ENCODE data around the gene VIM. TPM values are rescaled to one million over a fixed set of nuclear protein-coding genes. Genes with fewer than 3 reads are reported as not detected.

VIM gene
- total and polyA plus RNA-seq, 2 donors from 2014 or later = 403 to 1,044 TPM

DNA sequence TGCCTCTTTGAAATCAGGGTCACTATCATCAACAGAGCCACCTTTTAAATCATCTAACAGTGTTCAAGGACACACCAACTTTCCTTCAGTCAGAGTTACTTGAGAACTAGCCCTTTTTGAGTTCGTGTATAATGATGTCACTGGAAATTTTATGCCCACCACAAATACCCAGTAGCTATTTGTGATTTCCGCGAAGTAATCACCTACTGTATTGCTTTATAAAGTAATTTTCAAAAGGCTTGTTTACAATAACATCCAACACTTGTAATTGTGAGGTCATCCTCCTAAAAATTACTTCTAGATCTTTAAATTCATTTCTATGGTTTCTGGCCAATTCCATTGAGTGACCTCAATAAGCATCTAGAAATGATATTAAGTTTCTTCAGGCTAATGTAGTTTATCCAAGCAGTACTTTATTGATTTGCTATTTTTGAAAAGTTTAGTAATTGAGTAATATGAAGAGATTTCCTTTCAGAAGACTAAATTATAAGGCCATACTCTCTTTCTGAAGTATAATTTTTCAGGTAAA, 39.3 kb upstream of the VIM start:
- H3K27me3 ChIP-seq (ENCODE audit: control insufficient read depth, insufficient read depth, low read length) = no peaks in the 10 kb centered on the region
- no peak overlapping the region for H3K4me3 ChIP-seq (ENCODE audit: low read length in 3 of 3)
- H3K36me3 ChIP-seq (ENCODE audit: control insufficient read depth in 2 of 3, insufficient read depth in 3 of 3, low read length in 3 of 3) = no peaks in the 10 kb centered on the region
- DNase-seq (no peak), FAIRE-seq (no peak)
- TF ChIP-seq, protein P1, sequence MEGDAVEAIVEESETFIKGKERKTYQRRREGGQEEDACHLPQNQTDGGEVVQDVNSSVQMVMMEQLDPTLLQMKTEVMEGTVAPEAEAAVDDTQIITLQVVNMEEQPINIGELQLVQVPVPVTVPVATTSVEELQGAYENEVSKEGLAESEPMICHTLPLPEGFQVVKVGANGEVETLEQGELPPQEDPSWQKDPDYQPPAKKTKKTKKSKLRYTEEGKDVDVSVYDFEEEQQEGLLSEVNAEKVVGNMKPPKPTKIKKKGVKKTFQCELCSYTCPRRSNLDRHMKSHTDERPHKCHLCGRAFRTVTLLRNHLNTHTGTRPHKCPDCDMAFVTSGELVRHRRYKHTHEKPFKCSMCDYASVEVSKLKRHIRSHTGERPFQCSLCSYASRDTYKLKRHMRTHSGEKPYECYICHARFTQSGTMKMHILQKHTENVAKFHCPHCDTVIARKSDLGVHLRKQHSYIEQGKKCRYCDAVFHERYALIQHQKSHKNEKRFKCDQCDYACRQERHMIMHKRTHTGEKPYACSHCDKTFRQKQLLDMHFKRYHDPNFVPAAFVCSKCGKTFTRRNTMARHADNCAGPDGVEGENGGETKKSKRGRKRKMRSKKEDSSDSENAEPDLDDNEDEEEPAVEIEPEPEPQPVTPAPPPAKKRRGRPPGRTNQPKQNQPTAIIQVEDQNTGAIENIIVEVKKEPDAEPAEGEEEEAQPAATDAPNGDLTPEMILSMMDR (IDR thresholded peaks at IDR 0.05; ENCODE audit: borderline replicate concordance, extremely low read depth, insufficient read depth) = no peak
- no peak overlapping the region for H3K9ac ChIP-seq (ENCODE audit: low read length in 3 of 3)
- intact Hi-C loops (cut with DNase I) = no loop called here
- H3K9me3 ChIP-seq (ENCODE audit: control insufficient read depth in 2 of 3, insufficient read depth in 1 of 3, low read length in 3 of 3) = no peaks in the 10 kb centered on the region
- no peaks in the 10 kb centered on the region for H3K4me1 ChIP-seq (ENCODE audit: control insufficient read depth in 2 of 3, insufficient read depth in 2 of 3, low read depth in 1 of 3, low read length in 3 of 3)
- no peak overlapping the region for H3K27ac ChIP-seq (ENCODE audit: low read depth in 2 of 2, low read length in 2 of 2)

DNA sequence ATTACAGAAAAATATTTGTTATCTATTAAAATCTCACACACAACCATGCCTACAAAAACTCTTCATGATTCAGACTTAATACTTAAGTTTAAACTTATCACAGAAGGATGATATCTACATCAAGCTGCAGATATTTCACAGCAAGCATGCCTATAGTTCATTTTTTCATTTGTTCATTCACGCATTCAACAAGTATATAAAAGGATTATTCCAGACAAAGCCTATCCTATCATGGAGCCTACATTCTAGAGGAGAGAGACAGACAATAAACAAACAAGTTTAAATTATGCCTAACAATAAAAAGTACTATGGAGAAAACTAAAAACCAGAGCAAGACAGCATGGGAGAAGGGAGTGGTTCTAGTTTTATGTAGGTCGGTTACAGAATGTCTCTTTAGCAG, 37.4 kb upstream of the VIM start:
- FAIRE-seq = no peak
- H3K4me1 ChIP-seq (ENCODE audit: control insufficient read depth in 2 of 3, insufficient read depth in 2 of 3, low read depth in 1 of 3, low read length in 3 of 3) = no peaks in the 10 kb centered on the region
- no peak overlapping the region for H3K9ac ChIP-seq (ENCODE audit: low read length in 3 of 3)
- DNase-seq = no peak
- intact Hi-C loops (cut with DNase I) = no loop called here
- H3K36me3 ChIP-seq (ENCODE audit: control insufficient read depth in 2 of 3, insufficient read depth in 3 of 3, low read length in 3 of 3) = no peaks in the 10 kb centered on the region
- H3K27me3 ChIP-seq (ENCODE audit: control insufficient read depth, insufficient read depth, low read length) = no peaks in the 10 kb centered on the region
- H3K27ac ChIP-seq (ENCODE audit: low read depth in 2 of 2, low read length in 2 of 2) = no peak overlapping the region
- TF ChIP-seq, protein P1 (IDR thresholded peaks at IDR 0.05; ENCODE audit: borderline replicate concordance, extremely low read depth, insufficient read depth) = no peak
- no peaks in the 10 kb centered on the region for H3K9me3 ChIP-seq (ENCODE audit: control insufficient read depth in 2 of 3, insufficient read depth in 1 of 3, low read length in 3 of 3)
- H3K4me3 ChIP-seq (ENCODE audit: low read length in 3 of 3) = no peak overlapping the region

GRCh38 chr10:17195083-17195482, 33.0 kb upstream of the VIM start:
- TF ChIP-seq, protein P1 (IDR thresholded peaks at IDR 0.05; ENCODE audit: borderline replicate concordance, extremely low read depth, insufficient read depth) = no peak
- FAIRE-seq (no peak), DNase-seq (no peak)
- Histone ChIP-seq H3K36me3 (ENCODE audit: control insufficient read depth in 2 of 3, insufficient read depth in 3 of 3, low read length in 3 of 3) (no peaks in the 10 kb centered on the region), H3K4me1 (ENCODE audit: control insufficient read depth in 2 of 3, insufficient read depth in 2 of 3, low read depth in 1 of 3, low read length in 3 of 3) (peaks cover 0 to 5% (median 3%) of the 10 kb centered on the region in 3 donors), H3K9ac (ENCODE audit: low read length in 3 of 3) (no peak overlapping the region), H3K9me3 (ENCODE audit: control insufficient read depth in 2 of 3, insufficient read depth in 1 of 3, low read length in 3 of 3) (no peaks in the 10 kb centered on the region), H3K27me3 (ENCODE audit: control insufficient read depth, insufficient read depth, low read length) (no peaks in the 10 kb centered on the region), H3K4me3 (ENCODE audit: low read length in 3 of 3) (no peak overlapping the region), H3K27ac (ENCODE audit: low read depth in 2 of 2, low read length in 2 of 2) (no peak overlapping the region)
- intact Hi-C loops (cut with DNase I) = no loop called here

DNA sequence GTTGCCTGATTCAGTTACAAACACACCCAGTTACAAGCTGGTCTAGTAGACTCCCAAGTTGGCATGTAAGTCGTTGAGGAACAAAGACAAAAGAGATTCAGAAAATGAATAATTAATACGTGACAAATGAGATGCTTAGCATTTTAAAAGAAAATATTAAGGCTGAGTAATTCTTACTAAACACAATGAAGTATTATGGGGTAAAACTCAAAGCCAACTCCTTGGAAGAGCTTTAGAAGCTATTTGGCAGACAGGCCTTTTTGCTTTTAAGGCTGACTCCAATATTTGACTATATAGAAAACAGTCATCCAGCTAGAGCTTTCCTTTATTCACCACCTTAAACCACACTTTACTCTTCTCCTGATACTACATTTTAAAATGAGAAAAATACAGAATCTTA, 32.0 kb upstream of the VIM start:
- peaks cover 0 to 6% (median 3%) of the 10 kb centered on the region in 3 donors for H3K4me1 ChIP-seq (ENCODE audit: control insufficient read depth in 2 of 3, insufficient read depth in 2 of 3, low read depth in 1 of 3, low read length in 3 of 3)
- no peak overlapping the region for H3K9ac ChIP-seq (ENCODE audit: low read length in 3 of 3)
- FAIRE-seq (no peak), DNase-seq (no peak)
- TF ChIP-seq, protein P1 (IDR thresholded peaks at IDR 0.05; ENCODE audit: borderline replicate concordance, extremely low read depth, insufficient read depth) = no peak
- H3K9me3 ChIP-seq (ENCODE audit: control insufficient read depth in 2 of 3, insufficient read depth in 1 of 3, low read length in 3 of 3) = no peaks in the 10 kb centered on the region
- H3K27ac ChIP-seq (ENCODE audit: low read depth in 2 of 2, low read length in 2 of 2) = no peak overlapping the region
- H3K27me3 ChIP-seq (ENCODE audit: control insufficient read depth, insufficient read depth, low read length) = no peaks in the 10 kb centered on the region
- H3K4me3 ChIP-seq (ENCODE audit: low read length in 3 of 3) = no peak overlapping the region
- intact Hi-C loops (cut with DNase I) = no loop called here
- H3K36me3 ChIP-seq (ENCODE audit: control insufficient read depth in 2 of 3, insufficient read depth in 3 of 3, low read length in 3 of 3) = no peaks in the 10 kb centered on the region
